ENCODE results near the gene RHOBTB1.
"Not testable (repeated sequence)": the region's sequence is repeated elsewhere in the genome, so short reads cannot be mapped to it uniquely, and the experiment has no call there.

RHOBTB1 gene, protein sequence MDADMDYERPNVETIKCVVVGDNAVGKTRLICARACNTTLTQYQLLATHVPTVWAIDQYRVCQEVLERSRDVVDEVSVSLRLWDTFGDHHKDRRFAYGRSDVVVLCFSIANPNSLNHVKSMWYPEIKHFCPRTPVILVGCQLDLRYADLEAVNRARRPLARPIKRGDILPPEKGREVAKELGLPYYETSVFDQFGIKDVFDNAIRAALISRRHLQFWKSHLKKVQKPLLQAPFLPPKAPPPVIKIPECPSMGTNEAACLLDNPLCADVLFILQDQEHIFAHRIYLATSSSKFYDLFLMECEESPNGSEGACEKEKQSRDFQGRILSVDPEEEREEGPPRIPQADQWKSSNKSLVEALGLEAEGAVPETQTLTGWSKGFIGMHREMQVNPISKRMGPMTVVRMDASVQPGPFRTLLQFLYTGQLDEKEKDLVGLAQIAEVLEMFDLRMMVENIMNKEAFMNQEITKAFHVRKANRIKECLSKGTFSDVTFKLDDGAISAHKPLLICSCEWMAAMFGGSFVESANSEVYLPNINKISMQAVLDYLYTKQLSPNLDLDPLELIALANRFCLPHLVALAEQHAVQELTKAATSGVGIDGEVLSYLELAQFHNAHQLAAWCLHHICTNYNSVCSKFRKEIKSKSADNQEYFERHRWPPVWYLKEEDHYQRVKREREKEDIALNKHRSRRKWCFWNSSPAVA

DNA sequence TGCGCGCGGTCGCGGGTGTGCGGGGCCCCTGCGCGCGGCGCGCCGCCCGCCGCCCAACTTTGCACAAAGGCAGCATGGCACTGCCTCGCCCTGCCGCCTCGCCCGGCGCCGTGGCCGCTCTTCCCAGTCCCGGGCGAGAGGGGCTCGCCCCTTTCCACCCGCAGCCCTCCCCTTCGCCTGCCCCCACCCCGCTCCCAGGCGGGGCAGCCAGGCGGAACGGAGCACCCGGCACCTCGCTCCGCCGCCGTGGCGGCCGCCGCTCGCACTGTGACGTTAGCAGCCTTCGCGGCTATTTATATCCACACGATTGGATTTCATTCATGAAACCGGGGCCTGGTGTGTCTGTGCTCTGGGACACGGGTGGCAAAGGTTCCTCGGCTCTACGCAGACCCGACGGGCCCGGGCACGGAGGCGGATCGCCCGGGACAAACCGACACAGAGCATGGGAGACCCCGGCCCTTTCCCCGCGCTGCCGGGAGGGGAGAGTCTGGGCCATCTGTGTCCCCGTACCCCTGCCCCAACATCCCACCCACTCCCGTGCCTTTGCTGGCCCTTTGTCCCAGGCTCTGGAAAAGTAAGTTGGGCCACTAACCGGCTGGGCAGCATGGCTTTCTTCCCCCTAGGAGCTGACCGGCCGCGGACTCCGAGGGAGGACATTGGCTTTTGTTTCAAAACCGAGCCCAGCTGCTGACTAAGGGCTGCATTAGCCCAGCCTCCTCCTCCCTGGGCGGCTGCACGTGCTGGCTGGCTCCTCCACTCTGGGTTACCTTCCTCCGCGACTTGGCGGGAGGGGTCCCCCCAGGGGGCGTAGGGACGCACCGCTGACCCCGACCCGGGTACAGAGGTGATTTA lies at the start of gene RHOBTB1:
RHOBTB1 (minus strand) TSS at position 128 of the 852 bp plus-strand sequence. CDS start 32,643 bp downstream, outside the sequence.
- peak; percentile 80 for DNase-seq

DNA sequence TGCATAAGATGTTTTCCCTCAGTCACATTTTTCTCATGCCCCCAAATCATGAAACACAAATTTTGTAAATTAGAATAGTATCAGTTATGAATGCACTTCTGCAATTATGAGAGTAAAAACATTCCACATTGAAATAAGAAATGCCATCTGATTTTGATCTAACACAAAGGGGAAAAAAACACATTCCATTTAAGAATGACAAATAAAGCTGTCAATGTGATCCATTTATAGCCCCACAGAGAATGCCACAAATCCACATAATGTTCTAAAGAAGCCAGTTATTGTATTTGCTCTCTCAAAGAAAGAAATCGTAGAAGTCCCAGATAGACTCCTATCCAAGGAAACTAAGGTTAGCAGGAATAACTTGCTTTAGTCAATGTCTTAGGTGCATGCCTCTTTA lies 48.7 kb upstream of the RHOBTB1 start:
- DNase-seq = no peak

DNA sequence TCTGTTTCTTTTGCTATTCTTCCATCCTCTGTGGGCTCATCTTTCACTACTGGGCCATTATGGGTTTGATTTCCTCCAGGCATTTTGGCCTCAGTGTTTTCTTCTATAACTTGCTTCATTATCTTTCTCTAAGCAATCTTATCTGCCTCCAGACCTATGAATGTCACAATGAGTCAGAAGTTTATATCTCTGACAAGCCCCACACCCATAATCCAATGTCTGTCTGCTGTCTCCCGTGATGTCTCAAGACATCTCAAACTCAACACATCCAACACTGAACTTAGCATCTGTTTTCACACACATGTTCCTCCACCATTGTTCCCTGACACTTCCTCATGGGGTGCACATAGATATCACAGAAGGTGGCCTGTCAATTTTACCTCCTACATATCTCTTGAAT lies 46.7 kb upstream of the RHOBTB1 start:
- DNase-seq = no peak

DNA sequence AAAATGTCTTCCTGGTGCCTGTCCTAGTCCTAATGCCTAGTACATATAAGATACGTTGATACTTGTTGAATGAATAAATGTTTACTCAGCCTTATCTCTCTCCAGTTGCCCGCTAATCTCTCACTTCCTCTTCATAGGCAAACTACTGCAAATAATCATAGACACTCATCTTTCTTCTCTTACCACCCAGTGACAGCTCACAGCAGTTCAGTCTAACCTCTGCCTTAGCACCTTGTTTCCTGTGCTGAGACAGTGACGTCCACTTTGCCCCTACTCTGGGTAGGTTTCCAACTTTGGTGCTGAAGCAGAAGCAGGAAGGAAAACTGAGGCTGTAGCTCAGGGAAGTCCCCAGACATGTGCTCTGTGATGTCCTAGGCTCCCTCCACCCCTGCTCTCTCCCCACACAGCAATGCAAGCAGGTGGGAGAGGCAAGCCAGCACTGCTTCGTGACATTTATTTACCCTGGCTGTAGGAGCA lies 45.5 kb upstream of the RHOBTB1 start:
- DNase-seq = peak; percentile 50

DNA sequence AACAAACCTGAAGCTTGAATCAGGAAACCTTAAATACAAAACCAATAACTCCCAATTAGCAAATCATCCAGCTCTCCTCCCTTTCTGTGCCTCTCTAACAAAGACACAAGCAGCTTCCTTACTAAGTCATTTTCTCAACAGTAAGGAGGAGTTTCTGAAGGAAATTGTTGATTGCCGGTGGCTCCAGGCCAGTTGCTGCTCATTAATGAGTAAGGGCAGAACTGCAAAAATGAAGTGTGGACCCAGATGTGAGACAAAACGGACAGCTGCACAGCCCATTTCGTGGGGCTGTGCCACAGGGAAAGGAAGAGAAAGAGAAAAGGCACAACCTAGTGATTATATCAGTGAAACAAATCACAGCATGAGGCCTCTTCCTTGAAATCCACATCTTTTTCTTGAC lies 42.8 kb upstream of the RHOBTB1 start:
- DNase-seq = no peak

DNA sequence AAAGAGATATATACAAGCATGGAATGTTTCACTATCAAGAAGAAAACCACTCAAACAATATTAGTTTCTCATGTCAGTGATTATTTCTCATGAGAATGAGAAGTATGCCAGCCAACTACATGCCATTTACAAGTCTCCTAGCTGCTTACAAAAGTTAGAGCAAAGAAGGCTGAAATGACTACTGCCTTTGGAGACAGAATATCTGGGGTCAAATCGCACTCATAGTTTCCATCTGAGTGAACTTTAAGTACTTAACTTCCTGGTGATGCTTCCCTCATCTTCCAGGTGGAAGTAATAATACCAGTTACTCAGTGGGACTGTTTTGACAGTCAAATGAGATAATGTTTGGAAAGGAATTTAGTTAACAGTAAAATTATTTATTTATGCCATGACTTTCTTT lies 42.0 kb upstream of the RHOBTB1 start:
- DNase-seq = no peak

DNA sequence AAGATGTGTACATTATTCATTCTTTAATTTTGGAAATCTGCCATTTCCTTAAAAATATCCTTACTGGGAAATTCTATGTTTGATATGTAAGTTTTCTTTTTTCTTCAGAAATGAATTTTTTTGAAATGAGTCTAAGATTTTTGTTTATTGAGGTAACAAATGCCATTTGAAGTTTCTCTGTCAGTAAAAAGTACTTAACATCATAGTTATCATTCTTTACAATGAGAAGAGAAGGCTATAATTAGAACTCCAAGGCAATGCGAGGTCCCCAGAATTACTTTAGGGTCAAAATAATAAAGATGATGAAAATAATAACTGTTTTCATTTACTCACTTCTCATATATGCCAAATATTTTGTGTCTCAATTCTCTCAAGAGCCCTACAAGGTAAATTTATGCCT lies 37.0 kb upstream of the RHOBTB1 start:
- DNase-seq = no peak

DNA sequence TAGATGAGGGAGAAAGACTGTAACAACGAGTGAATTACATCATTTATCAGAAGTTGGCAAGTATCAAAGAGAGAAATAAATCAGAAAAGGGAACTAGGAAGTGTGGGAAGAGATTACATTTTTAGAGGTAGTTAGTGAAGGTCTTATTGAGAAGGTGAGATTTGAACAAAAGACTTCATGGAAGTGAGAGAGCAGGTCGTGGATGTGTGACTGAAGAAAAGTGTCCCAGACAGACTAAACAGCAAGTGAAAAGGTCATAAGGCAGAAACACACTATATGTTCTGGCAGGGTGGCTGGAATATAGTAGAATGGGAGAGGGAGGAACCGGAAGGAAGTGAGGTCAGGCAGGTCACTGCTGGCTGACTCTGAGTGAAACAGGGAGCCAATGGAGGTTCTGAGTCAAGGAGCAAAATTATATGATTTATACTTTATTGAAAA lies 35.7 kb upstream of the RHOBTB1 start:
- no peak for DNase-seq

DNA sequence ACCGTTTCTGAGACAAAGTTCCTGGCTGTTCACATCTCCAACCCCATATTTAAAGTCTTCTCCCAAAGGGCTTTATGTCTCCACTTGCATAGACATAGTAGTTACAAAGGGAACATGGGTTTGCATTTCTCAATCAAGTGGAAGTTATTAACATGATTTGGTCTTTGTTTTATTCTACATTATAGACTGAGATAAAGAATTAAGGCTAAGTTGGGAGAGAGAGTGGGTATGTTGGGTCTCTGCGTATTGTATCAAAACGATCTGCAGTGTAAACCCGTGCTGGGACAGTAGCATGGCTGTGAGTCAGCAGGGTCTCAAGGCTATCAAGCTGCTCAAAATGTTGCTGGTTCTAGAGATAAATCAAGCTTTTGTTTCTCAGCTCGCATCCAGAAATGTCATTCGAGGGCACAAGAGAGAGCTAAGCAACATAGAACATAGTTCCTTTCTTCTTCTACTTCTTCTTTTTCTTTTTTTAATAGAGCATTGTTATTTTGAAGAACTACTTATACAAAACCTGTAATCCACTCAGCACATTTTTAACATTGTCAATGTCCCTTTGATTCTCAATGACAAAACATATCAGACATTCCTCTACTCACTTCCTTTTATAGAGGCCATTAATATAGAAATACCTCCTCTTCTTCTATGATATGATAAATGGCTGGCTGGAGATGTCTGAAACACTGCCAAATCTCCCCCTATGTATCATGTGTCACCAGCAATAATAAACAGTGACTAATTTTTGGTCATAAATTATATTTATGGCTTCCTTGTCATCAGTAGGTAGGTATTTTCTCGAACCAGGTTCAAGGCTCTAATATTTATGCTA lies 34.5 kb upstream of the RHOBTB1 start:
- DNase-seq = peak; percentile 92

DNA sequence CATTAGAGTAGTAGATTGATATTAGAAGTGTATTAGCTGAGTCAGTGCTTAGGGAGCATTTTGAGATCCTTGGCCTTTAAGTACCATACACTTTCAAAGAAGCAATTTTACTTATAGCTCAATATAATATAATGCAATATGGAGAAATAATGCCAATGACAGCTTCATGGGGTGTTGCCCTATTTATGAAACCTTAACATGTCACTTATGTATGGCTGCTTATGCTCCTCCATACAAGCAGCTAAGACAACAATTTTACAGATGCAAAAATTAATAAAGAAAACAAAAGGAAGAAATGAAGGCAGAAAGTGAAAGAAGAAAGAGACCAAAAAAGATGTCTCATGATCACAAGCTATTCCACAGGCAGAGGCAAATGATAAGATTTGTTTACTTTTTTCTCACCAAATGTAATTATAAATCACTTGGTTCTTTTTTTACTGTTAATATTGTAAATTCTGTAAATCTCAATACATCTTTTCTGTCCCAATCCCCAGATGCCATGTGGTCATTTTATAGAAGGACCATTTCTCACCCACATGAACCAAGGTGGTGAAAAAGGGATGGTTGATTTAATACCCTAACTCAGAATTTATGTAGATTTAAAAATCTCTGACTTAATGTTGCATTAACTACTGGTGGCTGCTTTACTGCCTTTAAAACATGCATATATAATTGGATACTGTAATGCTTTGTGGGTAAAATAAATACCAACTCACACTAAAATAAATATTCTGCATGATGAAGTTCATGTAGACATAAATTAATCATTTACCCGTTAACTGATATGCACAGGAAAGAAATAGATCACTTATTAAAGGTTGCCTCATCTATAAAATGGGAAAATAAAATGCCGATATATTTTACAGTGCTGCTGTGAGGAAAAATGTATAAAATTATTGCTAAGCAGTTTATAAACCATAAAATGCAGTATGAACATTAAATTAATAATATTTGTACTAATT lies 33.5 kb upstream of the RHOBTB1 start:
- DNase-seq = no peak

DNA sequence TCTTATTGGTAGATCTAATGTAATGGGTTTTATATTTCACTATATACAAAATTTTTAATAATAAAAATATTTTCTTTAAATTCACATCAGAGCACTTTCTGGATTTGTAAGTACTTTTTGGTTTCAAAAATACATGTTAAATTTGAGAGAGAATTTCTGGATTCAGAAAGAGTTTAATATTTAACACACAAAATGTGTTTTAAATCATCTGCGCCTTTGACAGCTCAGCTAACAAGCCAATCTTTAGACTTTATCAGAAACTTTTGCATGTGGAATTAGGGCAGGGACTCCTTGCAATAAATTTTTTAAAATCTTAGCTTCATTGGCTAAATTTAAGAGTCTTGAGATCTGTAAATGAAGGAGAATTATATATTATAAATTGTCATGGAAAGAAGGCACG lies 32.7 kb upstream of the RHOBTB1 start:
- no peak for DNase-seq

DNA sequence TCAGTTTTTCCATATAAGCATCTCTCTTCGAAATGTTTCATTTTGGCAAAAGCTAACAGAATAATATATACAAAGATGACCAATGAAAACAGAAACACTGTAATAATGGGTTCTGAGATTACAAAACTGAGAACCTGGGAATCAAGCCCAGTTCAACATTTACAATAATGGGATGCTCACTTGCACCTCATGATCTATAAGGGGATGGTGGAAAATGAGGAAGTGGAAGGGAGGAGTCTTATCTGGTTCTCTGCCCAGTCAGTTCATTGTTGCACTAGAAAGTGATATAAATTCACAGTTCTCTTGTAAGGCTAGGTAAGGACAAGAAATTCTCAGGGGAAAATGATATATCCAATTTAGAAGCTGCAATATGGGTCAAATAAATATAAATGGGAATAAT lies 31.7 kb upstream of the RHOBTB1 start:
- DNase-seq = peak; percentile 65

DNA sequence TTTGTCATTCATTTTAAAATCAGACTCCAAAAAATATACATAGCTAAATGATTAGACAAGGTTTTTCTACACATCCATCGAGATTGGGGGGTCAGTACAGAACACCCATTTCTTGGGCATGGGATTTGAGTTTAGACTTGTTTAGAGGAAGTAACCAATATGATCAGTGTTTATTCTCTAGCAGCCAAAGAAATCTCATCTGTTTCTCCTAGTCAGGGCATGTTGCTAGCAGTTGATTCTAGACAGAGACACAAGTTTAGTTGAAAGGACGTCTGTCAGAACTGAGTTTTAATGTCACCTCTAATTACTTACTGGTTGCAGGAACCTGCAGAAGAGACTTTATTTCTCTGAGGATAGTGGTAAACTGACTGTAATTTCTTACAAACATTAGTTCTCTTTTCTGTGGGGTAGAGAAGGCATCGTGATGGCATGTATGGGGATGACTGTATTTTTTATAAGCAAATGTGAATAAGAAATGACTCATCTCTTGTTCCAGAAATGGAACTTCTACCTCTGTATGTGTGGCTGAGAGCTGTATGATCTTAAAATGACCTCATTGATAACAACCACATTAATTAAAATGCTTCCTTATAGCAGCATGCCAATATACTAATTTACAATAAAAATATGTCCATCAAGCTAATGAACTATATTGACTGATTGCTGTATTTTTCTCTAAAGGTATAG lies 30.6 kb upstream of the RHOBTB1 start:
- DNase-seq = peak; percentile 18

DNA sequence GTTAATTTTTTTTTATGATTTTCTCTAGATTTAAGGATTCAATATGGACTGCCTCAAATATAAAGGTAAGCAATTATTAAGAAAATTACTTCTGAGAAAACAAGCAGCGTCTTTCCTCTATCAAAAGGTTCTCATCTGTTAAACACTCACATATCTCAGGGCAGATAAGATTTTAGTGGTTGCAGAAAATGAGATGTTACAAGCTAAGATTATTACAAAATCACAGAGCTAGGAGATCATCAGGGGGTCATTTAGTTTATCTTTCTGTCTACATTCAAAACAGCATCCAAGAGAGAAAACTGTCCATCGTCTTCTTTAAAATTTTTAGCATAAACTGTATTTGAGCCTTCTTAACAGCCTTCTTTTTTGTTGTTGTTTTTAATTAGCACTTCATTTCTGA lies 29.1 kb upstream of the RHOBTB1 start:
- DNase-seq = peak; percentile 25

DNA sequence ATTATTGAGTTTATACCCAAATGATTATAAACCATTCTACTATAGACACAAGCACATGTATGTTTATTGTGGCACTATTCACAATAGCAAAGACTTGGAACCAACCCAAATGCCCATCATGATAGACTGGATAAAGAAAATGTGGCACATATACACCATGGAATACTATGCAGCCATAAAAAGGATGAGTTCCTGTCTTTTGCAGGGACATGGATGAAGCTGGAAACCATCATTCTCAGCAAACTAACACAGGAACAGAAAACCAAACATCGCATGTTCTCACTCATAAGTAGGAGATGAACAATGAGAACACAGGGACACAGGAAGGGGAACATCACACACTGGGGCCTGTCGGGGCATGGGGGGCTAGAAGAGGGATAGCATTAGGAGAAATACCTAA lies 28.2 kb upstream of the RHOBTB1 start:
- DNase-seq = not testable (repeated sequence)

DNA sequence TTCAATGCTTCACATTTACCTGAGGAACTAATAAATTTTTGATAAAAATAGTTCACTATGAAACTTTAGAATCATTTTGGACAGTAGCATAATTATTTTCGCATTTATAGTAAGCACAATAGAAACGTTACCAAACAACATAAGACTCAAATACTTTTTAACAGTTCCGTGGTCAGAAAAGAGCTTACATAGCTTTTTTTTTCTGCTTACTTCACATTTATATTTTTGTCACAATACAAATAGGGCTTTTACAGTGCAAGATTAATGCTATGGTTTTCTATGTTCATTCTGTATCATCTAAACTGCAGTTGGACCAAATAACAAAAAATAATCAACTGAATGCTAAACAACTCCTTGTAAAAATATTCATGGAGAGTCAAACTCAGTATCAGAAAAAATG lies 26.5 kb upstream of the RHOBTB1 start:
- DNase-seq = no peak

DNA sequence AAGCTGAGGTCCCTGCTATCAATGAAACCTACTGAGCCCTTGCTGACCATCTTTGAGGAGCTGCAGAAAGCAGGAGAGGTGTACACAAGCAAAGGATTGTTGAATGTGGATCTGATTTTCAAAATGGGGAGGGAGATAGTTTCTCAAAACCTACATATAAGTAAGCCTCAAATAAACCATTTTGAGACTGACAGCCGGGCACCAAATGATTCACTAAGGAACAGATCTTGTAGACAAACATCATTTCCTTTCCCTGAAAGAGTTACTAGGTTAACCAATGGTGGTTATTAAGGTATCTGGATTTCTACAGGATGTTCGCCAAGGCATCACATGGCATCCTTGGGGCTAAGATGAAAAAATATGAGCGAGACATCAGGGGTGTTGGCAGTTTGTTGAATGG lies 24.5 kb upstream of the RHOBTB1 start:
- DNase-seq = no peak

DNA sequence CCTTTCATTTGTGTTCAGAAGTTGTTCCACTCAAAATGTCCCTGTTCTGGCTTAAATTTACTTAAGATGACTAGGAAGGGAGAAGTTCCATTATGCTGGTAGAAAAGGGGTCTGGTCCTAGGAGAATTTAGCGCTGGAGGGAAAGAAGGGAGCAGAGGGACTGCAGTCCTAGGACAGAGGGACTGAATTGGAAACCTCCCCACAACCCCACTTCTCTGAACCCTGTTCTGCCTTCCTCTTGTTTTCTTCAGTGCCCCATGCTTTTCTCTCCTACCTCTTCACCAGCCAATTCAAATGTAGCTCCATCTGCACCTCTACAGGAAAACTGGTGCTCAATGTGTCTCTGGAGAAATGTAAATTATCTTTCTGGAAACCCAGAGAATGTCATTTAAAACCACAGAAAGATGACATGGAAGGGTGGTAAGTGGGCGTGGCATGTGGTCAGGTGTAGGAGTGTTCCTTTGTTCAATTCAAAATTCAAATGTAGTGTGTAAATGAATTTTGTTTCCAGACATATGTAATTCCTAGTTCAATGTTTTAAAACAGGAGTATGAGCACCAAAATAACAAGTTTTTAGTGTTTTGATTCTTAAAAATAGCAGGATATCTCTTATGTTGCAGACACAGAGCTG lies 24.0 kb upstream of the RHOBTB1 start:
- peak; percentile 49 for DNase-seq

DNA sequence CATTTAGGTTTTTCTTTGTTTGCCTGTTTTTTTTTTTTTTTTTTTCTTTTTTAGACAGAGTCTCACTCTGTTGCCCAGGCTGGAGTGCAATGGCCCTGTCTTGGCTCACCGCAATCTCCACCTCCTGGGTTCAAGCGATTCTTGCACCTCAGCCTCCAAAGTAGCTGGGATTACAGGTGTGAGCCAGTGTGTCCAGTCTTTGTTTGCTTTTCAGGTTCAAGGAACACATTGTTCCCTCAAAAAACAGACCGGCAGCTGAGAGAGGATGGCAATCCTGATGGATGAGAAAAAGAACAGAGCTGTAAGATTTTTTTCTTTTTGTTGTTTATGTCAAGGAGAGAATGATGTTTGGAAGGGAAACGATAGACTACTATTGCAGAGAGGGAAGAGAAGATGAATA lies 23.3 kb upstream of the RHOBTB1 start:
- DNase-seq = no peak

DNA sequence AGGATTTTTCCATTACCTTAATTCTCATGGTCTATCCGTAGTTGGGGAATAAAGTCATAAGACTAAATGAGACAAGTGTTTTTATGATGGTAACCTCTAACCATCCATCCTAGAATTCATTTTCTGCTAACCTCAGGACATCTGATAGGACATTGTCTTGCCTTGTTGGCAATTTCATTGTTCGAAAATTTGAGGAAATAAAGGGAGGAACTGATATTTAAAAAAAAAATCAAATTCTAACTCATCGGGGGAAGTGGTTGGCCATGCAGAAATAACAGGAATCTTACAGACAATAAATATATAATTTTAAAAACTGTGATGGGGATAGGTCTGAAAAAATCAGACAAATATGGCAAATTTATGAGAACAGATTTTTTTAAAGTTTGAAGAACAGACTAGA lies 21.7 kb upstream of the RHOBTB1 start:
- DNase-seq = no peak
